ENCODE measurements around the gene PTRHD1.

DNA sequence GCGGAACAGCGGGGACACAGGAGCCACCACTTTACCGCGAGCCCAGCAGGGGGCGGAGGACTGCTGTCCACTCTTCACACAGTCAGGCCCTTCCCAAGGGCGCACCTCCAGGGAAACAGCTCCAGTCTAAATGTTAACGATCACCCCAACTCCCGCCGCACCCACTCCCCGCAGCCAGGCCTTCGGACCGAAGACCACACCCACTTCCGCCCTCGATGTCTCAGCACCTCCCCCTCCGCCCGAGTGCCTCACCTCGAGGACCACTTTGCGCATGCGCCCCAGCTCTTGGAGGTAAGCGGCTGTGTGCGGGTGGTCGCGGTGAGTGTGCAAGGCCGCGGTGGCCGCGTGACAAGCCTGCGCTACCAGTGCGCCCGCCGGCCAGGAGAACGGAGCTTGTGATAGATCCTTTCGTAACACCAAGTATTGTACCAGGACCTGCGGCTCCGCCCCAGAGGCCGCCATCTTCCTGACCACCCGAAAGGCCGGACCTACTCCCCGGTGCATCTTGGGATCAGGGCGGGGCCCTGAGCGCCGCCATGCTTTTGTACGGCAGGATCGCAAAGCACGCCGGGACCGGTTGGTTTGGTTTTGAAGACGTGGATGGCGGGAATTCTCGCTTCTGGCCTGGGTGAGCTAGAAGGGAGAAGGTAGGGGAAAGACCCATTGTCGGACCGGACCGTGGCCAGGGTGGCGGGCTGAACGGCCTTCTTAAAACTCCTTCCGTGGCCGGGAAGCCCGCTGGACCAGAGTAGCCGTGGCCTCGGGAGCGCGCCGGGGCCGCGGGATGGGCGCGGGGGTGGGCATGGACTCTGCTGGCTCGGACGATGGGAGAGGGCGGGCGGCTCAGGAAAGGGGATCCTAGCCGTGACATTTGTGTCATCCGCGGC is at the start of gene PTRHD1, which contains the start of gene CENPO:
- TF ChIP-seq POLR2AphosphoS5 (IDR thresholded peaks at IDR 0.05): peak; percentile 79
- TF ChIP-seq EZH2 (IDR thresholded peaks at IDR 0.05; ENCODE audit: borderline replicate concordance, insufficient read depth, low read length, poor library complexity, severe bottlenecking): no peak
- TF ChIP-seq, protein P1, sequence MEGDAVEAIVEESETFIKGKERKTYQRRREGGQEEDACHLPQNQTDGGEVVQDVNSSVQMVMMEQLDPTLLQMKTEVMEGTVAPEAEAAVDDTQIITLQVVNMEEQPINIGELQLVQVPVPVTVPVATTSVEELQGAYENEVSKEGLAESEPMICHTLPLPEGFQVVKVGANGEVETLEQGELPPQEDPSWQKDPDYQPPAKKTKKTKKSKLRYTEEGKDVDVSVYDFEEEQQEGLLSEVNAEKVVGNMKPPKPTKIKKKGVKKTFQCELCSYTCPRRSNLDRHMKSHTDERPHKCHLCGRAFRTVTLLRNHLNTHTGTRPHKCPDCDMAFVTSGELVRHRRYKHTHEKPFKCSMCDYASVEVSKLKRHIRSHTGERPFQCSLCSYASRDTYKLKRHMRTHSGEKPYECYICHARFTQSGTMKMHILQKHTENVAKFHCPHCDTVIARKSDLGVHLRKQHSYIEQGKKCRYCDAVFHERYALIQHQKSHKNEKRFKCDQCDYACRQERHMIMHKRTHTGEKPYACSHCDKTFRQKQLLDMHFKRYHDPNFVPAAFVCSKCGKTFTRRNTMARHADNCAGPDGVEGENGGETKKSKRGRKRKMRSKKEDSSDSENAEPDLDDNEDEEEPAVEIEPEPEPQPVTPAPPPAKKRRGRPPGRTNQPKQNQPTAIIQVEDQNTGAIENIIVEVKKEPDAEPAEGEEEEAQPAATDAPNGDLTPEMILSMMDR (IDR thresholded peaks at IDR 0.05; ENCODE audit: poor library complexity, severe bottlenecking): peak; percentile 80
- TF ChIP-seq, protein P2, sequence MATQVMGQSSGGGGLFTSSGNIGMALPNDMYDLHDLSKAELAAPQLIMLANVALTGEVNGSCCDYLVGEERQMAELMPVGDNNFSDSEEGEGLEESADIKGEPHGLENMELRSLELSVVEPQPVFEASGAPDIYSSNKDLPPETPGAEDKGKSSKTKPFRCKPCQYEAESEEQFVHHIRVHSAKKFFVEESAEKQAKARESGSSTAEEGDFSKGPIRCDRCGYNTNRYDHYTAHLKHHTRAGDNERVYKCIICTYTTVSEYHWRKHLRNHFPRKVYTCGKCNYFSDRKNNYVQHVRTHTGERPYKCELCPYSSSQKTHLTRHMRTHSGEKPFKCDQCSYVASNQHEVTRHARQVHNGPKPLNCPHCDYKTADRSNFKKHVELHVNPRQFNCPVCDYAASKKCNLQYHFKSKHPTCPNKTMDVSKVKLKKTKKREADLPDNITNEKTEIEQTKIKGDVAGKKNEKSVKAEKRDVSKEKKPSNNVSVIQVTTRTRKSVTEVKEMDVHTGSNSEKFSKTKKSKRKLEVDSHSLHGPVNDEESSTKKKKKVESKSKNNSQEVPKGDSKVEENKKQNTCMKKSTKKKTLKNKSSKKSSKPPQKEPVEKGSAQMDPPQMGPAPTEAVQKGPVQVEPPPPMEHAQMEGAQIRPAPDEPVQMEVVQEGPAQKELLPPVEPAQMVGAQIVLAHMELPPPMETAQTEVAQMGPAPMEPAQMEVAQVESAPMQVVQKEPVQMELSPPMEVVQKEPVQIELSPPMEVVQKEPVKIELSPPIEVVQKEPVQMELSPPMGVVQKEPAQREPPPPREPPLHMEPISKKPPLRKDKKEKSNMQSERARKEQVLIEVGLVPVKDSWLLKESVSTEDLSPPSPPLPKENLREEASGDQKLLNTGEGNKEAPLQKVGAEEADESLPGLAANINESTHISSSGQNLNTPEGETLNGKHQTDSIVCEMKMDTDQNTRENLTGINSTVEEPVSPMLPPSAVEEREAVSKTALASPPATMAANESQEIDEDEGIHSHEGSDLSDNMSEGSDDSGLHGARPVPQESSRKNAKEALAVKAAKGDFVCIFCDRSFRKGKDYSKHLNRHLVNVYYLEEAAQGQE (IDR thresholded peaks at IDR 0.05; ENCODE audit: borderline replicate concordance): peak; percentile 90
- peak; percentile 48 for TF ChIP-seq RAD21 (conservative IDR thresholded peaks at IDR 0.05)
- peak; percentile 69 for TF ChIP-seq TAF1 (IDR thresholded peaks at IDR 0.05; ENCODE audit: low read depth)

Measured in neural cell (in vitro differentiated cells).